ENCODE data around the gene POLK.
"Not testable (repeated sequence)": the region's sequence is repeated elsewhere in the genome, so short reads cannot be mapped to it uniquely, and the experiment has no call there.

Gene POLK

GRCh38 chr5:75552764-75553163 is 41.1 kb downstream of the POLK start:
- no peak for DNase-seq

- DNase-seq: no peak
Observed at GRCh38 chr5:75553358-75553757, 41.7 kb downstream of the POLK start.

- DNase-seq: no peak
Observed at GRCh38 chr5:75558221-75558620, 46.5 kb downstream of the POLK start.

- peak; percentile 35 for DNase-seq
Observed at GRCh38 chr5:75558981-75559632, 47.4 kb downstream of the POLK start.

DNA sequence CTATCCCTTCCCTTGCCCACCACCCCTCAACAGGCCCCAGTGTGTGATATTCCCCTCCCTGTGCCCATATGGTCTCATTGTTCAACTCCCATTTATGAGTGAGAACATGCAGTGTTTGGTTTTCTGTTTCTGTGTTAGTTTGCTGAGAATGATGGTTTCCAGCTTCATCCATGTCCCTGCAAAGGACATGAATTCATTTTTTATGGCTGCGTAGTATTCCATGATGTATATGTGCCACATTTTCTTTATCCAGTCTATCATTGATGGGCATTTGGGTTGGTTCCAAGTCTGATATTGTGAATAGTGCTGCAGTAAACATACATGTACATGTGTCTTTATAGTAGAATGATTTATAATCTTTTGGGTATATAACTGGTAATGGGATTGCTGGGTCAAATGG is 49.0 kb downstream of the POLK start:
- not testable (repeated sequence) for DNase-seq

- not testable (repeated sequence) for DNase-seq
Observed at GRCh38 chr5:75565991-75566709, 54.5 kb downstream of the POLK start.

DNA sequence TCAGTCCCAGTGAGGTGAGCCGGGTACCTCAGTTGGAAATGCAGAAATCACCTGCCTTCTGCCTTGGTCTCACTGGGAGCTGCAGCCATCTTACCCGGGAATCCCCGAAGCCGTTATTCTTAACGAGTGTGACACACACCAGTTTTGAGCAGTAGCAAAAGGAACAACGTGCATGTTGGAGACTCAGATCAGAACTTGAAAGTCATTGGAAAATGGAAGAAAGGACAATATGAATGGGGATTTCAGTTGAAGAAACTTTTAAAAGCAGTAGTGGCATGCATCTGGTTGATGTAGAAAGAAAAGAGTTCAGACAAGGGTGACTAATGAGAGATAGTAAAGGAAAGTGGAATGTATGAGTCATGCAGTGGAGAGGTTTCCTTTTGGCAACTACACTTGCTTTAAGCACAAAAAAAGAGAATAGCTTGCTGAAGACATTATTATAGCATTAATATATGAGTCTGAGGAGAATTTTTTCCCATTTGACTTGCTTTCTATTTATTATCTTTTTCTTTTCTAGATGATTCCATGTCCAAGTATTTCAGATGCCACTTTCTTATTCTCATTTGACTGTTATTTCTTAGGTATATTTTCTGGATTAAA is 55.1 kb downstream of the POLK start:
- peak; percentile 95 for DNase-seq

DNA sequence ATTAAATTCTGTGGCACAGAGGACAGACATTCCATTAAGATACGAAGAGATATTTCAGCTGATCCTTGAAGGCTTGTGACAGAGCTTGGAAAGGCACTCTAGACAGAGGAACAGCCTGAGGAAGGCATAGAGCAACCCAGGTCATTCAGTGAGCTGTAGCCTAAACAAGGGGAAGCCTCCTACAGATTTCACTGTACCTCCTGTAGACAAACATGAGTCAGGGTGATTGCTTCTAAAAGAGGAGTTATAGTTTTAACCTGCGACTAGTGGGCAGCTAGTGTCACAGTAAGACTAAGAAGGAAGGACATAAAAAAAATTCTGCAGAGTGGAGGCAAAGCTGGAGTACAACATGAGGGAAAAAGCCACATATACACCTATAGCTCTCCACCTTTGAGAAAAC is 56.0 kb downstream of the POLK start:
- peak; percentile 51 for DNase-seq

DNA sequence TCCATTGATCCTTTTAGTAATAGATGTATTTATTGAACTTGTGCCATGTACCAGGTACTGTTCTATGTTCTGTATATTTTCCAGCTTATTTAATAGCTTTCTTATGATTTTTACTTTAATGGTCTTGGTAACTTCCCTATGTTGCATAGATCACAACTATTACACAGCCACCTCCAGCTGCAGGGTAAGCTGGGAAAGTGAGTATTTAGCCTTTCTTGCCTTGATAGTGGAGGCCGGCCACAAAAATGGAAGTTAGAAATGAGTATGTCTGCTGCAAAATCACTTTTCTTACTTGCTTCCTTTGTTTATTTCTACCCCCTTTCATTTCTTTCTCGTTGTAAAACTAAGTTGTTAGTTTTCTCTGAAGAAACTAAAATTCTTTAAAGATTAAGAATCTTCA is 56.5 kb downstream of the POLK start:
- DNase-seq: peak; percentile 20

- peak; percentile 62 for DNase-seq
Observed at GRCh38 chr5:75571547-75571946, 59.9 kb downstream of the POLK start.

GRCh38 chr5:75574791-75575190 is 63.1 kb downstream of the POLK start:
- DNase-seq: peak; percentile 39

DNA sequence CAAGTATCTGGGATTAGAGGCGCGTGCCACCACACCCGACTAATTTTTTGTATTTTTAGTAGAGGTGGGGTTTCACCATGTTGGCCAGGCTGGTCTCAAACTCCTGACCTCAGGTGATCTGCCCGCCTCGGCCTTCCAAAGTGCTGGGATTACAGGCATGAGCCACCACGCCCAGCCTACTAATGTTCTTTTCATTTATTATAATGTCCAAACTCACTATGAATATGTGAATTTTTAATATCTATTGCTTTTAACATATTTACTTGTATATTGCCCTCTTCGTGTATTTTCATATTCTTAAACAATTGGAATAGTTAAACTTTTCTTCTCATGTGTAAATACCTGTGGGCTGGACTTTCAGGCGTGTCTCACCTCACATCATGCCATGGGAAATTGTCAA is 66.6 kb downstream of the POLK start:
- not testable (repeated sequence) for DNase-seq

DNA sequence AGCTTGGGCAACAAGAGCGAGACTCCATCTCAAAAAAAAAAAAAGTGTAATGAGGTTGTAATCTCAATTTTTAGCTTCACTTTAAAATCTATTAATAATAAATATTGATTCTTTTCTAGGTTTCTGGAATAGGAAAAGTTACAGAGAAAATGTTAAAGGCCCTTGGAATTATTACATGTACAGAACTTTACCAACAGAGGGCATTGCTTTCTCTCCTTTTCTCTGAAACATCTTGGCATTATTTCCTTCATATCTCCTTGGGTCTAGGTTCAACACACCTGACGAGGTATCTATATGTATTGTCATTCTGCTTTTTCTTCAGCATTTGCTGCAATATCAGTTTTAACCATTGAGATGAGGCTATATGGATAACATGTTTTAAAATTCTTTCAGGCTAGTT is 73.0 kb downstream of the POLK start:
- peak; percentile 39 for DNase-seq

DNA sequence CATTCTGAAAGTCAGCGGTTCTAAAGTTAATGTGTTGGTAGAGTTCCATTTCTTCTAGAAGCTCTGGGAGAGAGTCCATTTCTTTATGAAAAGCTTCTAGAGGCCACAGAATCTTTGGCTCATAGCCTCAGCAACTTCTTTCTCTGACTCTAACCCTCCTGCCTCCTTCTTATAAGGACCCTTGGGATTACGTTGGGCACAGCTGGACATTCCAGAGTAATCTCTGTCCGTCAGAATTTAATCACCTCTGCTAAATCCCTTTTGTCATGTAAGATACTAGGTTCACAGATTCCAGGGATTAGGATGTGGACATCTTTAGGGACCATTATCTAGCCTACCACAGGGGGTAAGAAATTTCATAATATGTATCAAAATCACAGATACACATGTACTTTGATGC is 77.0 kb downstream of the POLK start:
- DNase-seq: no peak

GRCh38 chr5:75600535-75600934 is 88.8 kb downstream of the POLK start:
- DNase-seq: no peak

DNA sequence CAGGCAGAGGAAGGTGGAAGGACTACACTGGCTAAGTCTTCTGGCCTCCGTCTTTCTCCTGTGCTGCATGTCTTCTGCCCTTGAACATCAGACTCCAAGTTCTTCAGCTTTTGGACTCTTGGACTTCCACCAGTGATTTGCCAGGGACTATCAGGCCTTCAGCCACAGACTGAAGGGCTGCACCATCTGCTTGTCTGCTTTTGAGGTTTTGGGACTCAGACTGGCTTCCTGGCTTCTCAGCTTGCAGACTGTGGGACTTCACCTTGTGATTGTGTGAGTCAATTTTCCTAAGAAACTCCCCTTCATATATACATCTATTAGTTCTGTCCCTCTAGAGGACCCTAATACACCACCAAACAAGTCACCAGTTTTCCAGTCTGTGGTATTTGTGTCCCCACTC is 89.9 kb downstream of the POLK start:
- no peak for DNase-seq

GRCh38 chr5:75601996-75602395 is 90.3 kb downstream of the POLK start:
- DNase-seq: no peak

DNA sequence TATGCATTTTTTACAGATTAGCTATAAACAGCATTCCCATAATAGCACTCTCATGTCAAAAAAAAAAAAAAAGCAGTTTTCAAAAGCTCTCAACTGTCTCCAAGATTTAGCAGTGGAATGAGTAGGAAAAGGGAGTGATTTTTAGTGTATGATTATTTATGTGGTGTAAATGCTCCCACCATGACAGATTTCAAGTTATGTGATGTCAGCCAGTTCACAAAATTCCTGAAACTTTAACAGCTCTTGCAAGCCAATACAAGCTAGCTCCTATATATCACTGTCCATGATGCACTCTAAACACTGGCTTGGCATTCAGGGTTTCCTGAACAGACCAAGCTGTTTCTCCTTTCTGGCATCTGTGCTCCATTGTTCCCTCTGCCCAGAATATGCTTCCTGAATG is 91.7 kb downstream of the POLK start:
- no peak for DNase-seq

DNA sequence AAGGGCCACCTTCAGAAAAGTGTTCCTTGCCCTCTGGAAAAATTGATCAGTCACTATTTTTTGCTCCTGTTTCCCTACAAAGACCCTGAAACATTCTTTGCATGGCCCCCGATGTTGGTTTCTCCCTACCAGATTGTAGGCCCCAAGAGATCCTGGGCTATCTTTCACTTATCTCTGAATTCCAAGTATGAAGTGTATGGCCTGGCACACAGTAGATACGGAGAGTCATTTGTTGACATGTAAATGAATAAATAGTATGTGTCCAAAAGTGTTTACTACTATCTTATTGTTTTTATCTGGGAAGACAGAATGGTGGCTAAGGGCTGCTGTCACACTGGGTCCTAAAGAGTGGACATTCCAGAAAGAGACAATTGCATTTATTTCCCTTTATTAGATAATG is 92.1 kb downstream of the POLK start:
- no peak for DNase-seq

DNA sequence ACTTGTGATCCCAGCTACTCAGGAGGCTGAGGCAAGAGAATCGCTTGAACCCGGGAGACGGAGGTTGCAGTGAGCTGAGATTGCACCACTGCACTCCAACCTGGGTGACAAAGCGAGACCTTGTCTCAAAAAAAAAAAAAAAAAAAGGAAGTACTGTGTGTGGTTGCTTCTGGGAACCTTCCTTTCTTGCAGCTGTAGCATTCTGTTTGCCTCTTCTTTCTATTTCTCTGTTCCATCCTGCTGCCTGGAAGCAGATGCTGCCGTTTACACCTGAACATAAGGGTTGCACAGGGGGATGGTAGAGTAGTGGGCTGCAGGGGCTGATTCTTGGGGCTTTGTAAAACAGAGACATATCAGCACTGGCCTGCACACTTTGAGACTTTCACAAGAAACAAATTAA is 95.7 kb downstream of the POLK start:
- not testable (repeated sequence) for DNase-seq

DNA sequence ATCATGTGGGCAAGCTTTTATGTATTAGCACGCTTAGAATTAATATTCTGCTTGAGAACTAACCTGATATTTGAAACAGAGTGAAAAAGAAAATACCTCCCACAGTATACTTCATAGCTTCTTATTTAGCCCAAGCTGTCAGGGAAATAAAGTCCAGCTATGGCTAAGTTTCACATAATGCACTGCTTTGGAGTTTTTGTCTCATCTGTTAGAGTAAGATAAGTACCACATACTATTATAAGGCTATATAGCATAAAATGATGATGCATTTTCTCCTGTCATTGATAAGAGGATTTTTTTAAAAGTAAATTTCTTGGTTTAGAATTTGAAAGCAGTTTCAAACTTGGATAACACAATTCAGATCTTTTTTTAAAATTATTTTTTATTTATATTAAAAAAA is 97.2 kb downstream of the POLK start:
- DNase-seq: peak; percentile 72

DNA sequence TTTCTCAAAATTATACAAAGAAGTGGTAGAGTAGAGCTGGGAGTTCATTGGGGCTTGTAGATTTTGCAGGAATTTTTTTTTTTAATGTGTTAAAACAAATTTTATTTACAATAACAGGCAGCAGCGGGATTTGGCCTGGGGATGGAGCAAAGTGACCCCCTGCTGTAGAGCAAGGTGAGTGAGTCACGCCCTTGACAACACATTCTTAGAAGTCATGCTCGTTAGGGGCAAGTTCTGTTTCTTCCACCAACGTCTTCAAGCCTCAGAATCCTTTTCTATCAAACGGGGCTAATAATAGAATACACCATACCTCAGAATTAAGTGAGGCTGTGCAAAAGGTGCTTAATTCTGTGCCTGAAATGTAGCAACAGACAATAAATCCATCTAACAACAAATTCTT is 98.5 kb downstream of the POLK start:
- no peak for DNase-seq

GRCh38 chr5:75610859-75611310 is 99.2 kb downstream of the POLK start:
- peak; percentile 37 for DNase-seq

All from hematopoietic multipotent progenitor cell treated with erythropoietin and hydrocortisone succinate and interleukin-3 and kit ligand, for 6 days (in vitro differentiated cells).